Right lung (tissue), 10 donors: ENCODE measurements around the gene ALDH3B2. TPM values are rescaled to one million over a fixed set of nuclear protein-coding genes. Genes with fewer than 3 reads are reported as not detected.
A peak's percentile ranks its signal among the peaks of the same experiment; 100 is the strongest.
"Not testable (repeated sequence)": the region's sequence is repeated elsewhere in the genome, so short reads cannot be mapped to it uniquely, and the experiment has no call there.

Experiments used
- DNase-seq, 2 donors: peaks; one replicate each; pipeline ENCODE4 v3.0.0-alpha.2; 2013
- long read RNA-seq, 8 donors: transcript quantifications; one replicate each; lab custom pipeline, GENCODE V29; 2026
- polyA plus RNA-seq, 5 donors: library from polyadenylated mRNA; unstranded; fragments of 120-200 nt; gene quantifications; one replicate each; pipeline versions ENCODE4 v1.2.1 to v1.2.3, GENCODE V29; 2013; ENCODE audit warnings: inconsistent platforms in 1 of 5, low replicate concordance in 1 of 5; ENCODE audit not compliant: insufficient read length in 5 of 5, insufficient read depth in 1 of 5

Gene ALDH3B2, protein sequence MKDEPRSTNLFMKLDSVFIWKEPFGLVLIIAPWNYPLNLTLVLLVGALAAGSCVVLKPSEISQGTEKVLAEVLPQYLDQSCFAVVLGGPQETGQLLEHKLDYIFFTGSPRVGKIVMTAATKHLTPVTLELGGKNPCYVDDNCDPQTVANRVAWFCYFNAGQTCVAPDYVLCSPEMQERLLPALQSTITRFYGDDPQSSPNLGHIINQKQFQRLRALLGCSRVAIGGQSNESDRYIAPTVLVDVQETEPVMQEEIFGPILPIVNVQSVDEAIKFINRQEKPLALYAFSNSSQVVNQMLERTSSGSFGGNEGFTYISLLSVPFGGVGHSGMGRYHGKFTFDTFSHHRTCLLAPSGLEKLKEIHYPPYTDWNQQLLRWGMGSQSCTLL
- polyA plus RNA-seq = 1 to 10 TPM in 4 of 5 donors, under 1 TPM in 1; 0.98 to 1.8 (median 1.2) TPM
- long read RNA-seq, donor 1 = 0 reads
- long read RNA-seq, donor 2 = 0 reads
- long read RNA-seq, donor 3 = 0 reads
- long read RNA-seq, donor 4 = 0 reads
- long read RNA-seq, donor 5 = 0 reads
- long read RNA-seq, donor 6 = 0 reads
- long read RNA-seq, donor 7 = 0 reads
- long read RNA-seq, donor 8 = 0 reads

DNA sequence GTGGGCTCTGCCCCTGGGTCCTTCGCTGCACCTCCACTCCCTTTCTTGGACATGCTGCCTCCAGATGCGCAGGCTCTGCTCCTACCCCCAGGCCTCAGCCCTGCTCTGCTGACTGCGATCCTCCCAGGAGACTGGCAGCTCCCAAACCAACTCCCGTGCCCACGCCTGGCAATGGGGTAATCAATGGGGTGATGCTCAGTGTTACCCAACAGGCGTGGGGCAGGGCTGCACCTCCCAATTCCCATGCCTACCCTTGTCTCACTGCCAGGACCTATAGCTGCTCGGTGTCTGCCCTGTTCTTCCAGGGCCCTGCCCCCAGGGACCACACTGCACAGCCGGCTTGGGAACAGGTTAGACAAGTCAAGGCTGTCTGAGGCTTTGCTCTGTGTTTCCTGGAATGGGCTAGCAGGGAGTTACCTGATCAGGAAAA lies at the start of gene ALDH3B2:
Gene ALDH3B2 (minus strand): TSS at position 182 of the 430 bp plus-strand sequence. CDS start 7,688 bp downstream, outside the sequence.
- peak; percentile 51 to 54 for DNase-seq

GRCh38 chr11:67723036-67723435 lies 48.6 kb upstream of the ALDH3B2 start:
- not testable (repeated sequence) for DNase-seq

- DNase-seq = not testable (repeated sequence)
Measured at GRCh38 chr11:67716226-67716625, 41.8 kb upstream of the ALDH3B2 start.

DNA sequence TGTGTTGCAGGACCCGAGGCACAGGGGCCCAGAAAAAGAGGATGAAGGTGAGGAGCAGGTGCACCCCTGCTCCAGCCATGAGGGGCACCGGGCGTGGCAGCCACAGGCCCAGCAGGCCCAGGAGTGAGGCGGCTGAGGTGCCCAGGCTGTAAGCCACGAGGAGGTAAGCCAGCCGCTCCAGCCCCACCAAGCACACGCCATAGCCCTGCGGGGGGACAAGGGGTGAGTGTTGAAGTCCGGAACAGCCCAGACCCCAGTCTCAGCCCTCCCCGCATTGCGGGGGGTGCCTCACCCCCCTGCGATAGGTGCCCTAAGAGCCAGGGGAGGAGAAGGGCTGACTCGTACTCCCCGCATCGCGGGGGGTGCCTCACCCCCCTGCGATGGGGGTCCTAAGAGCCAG lies 41.4 kb upstream of the ALDH3B2 start:
- DNase-seq = not testable (repeated sequence)

GRCh38 chr11:67713892-67714509 lies 39.6 kb upstream of the ALDH3B2 start:
- not testable (repeated sequence) for DNase-seq

DNA sequence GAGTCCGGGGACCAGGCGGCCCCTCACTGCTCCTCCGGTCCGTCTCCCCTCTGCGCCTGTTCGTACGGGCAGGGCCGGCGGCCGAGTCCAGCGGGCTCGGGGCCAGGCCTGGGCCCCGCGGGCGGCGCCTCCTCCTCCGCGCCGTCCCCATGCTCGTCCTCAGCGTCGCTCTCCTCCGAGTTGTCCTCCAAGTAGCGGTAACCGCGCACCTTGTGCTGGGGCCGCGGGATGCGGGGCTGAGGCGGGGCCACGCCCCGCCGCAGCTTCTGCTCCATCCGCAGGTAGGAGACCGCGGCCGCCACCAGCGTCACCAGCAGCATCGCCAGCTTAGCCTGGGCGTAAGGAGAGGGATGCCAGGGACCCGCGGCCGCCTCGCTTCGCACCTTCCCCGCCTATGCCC lies 37.3 kb upstream of the ALDH3B2 start:
- DNase-seq = not testable (repeated sequence)

DNA sequence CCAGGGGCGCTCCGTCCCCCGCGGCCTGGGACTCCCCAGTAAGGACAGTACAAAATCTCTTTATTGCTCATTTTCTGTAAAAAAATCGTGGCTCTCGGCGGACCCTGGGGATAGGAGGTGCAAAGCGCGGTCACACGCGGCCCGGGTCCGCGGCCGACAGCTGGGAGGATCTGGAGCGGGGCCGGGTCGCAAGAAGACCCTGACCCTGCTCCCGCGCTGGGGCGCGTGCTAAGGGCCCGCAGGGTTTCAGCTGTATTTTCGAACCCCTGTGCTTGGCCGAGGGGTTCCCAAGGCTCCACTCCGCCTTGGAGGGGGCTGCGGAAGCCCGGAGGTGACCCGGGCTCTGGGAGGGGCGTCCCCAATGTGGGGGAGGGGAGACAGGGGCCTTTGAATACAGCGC lies 36.8 kb upstream of the ALDH3B2 start:
- DNase-seq = not testable (repeated sequence)

- DNase-seq = not testable (repeated sequence)
Measured at GRCh38 chr11:67709806-67710205, 35.4 kb upstream of the ALDH3B2 start.

DNA sequence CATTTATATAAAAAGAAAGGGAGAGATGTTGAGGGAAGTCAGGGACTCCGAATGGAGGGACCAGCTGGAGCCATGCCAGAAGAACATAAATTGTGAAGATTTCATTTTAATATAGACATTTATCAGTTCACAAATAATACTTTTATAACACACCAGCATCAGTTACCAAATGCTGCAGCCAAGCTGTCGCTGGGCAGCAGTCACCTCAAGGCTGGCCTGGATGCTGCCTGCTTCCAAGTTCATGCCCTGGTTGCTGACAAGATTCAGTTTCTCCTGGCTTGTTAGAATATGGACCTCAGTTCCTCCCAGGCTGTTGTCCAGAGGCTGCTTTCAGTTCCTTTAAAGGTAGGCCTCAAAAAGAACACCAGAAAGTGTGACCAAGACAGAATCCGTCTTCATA lies 30.8 kb upstream of the ALDH3B2 start:
- no peak for DNase-seq

DNA sequence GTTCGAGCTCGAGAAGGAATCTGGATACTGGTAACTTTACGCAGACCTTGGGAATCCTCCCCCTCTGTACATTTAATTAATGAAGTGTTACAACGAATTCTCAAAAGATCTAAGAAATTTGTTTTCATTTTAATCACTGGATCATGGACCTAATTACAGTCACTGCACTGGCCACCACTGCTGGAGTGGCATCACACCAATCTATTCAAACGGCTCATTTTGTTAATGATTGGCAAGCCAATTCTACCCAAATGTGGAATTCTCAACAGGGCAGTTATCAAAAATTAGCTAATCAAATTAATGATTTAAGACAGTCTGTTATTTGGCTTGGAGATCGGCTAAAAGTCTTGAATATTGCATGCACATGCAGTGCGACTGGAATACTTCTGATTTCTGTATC lies 30.1 kb upstream of the ALDH3B2 start:
- DNase-seq = no peak

GRCh38 chr11:67703709-67704108 lies 29.3 kb upstream of the ALDH3B2 start:
- not testable (repeated sequence) for DNase-seq

- peak in 1 of 2 donors; percentile 10 for DNase-seq
Measured at GRCh38 chr11:67700548-67701262, 26.3 kb upstream of the ALDH3B2 start.

DNA sequence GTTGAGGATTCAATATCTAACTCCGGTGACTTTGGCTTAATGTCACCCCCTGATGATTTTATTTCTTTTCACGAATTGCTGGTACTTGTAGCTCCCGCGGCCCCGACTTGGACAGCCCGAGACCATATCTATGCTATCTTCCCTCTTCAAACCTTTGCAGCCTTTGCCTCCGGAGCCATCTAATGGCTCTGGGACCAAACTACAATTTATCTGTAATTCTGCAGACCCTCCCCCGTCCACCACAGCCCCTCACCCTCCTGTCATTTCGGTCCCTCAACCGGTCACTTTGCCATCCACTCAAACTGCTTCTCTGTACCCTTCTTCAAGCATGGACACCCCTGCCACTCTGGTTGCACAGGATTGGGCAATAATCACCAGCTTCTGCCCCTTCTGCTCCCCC lies 25.7 kb upstream of the ALDH3B2 start:
- no peak for DNase-seq

GRCh38 chr11:67699521-67699920 lies 25.1 kb upstream of the ALDH3B2 start:
- no peak for DNase-seq

DNA sequence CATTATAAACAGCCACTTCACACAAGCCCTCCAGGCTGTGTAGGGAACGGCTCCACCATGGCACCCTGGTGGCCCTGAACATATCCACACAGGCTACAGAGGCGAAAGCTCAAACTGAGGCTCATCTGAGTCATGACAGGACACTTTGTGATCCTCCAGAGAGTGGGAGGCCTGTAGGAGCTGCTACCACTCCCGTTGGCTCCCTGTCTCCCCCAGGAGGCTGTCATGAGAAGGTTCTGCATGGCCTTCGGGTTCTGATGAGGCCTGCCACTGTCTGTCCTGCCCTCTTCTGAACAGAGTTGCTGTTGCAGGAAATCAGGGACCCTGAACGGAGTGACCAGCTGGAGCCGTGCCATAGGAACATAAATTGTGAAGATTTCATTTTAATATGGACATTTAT lies 23.8 kb upstream of the ALDH3B2 start:
- DNase-seq = no peak

GRCh38 chr11:67697846-67698245 lies 23.4 kb upstream of the ALDH3B2 start:
- DNase-seq = no peak

- no peak for DNase-seq
Measured at GRCh38 chr11:67696998-67697397, 22.6 kb upstream of the ALDH3B2 start.

- DNase-seq = no peak
Measured at GRCh38 chr11:67695606-67696005, 21.2 kb upstream of the ALDH3B2 start.

DNA sequence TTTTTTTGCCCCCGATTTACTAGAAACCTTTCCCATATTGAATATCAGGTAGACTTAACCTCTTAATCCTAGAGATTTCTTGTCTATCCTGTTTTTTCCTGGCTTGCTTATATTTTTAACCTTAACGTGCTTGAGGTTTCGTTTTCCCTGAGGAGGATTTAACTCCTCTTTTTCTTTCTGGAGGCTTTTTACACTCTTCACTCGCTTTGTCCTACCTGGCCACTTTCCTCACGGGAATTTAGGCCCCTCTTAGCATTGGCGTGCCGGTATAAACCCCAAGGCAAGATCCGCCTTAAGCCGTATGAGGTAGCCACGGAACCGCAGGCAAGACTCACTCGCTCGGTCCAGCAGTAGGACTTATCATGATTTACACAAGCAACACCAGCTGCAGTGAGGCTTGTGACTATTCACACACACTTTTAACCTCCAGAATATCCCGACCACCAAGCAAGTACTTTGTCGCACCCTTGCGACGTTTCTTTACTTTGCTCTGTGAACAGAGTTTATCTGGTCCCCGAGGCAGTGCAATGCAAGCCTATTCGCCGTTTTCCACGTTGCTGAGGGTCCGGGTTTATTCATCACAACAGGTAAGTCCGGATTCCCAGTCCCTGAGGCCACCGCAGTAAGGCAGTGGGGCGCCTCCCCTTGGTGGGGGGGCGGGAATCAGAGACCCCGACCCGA lies 20.6 kb upstream of the ALDH3B2 start:
- DNase-seq = no peak

- no peak for DNase-seq
Measured at GRCh38 chr11:67691149-67691548, 16.7 kb upstream of the ALDH3B2 start.

DNA sequence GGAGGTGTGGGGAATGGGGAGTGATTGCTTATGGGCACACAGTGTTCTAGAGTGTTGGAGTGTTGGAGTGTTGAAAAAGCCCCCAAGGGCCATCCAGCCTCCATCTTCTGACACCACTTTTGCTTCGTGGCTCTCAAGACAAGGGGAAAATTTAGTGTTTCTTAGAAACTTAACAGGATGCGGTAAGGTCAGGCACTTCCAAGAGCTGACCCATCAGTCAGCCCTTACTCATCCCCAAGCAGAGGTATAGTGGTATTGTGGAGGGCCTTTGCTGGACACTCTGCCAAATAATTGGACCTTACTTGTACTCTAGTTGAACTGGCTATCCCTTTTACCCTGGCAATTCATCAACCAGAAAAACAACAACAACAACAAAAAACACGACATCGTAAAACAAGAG lies 14.8 kb upstream of the ALDH3B2 start:
- DNase-seq = no peak
